CD4-positive, alpha-beta T cell treated with Interleukin-15 for 4 hours (primary cell): ENCODE data around the gene MYO16.
"Not testable (repeated sequence)": the region's sequence is repeated elsewhere in the genome, so short reads cannot be mapped to it uniquely, and the experiment has no call there.

Experiments
- DNase-seq: peaks from one replicate; pipeline ENCODE4 v3.0.0-alpha.2; 2020; ENCODE audit warnings: low spot score

The MYO16 gene

GRCh38 chr13:109074436-109074835, 445.0 kb downstream of the MYO16 start:
- DNase-seq = no peak

GRCh38 chr13:109074853-109075252, 445.4 kb downstream of the MYO16 start:
- no peak for DNase-seq

GRCh38 chr13:109087916-109088623, 458.7 kb downstream of the MYO16 start:
- no peak for DNase-seq

GRCh38 chr13:109088624-109088917, 459.2 kb downstream of the MYO16 start:
- no peak for DNase-seq

GRCh38 chr13:109090796-109091195, 461.4 kb downstream of the MYO16 start:
- no peak for DNase-seq

- no peak for DNase-seq
Measured at GRCh38 chr13:109091249-109091648, 461.8 kb downstream of the MYO16 start.

- DNase-seq = not testable (repeated sequence)
Measured at GRCh38 chr13:109092186-109092585, 462.8 kb downstream of the MYO16 start.

GRCh38 chr13:109093998-109094397, 464.6 kb downstream of the MYO16 start:
- no peak for DNase-seq

GRCh38 chr13:109095126-109095525, 465.7 kb downstream of the MYO16 start:
- DNase-seq = no peak

GRCh38 chr13:109096101-109096500, 466.7 kb downstream of the MYO16 start:
- DNase-seq = no peak

- no peak for DNase-seq
Measured at GRCh38 chr13:109100705-109101304, 471.4 kb downstream of the MYO16 start.

- DNase-seq = no peak
Measured at GRCh38 chr13:109101550-109102144, 472.2 kb downstream of the MYO16 start.

- no peak for DNase-seq
Measured at GRCh38 chr13:109105899-109106298, 476.5 kb downstream of the MYO16 start.

GRCh38 chr13:109110159-109110558, 480.7 kb downstream of the MYO16 start:
- no peak for DNase-seq

- no peak for DNase-seq
Measured at GRCh38 chr13:109111141-109111540, 481.7 kb downstream of the MYO16 start.

GRCh38 chr13:109113427-109113826, 484.0 kb downstream of the MYO16 start:
- no peak for DNase-seq

- no peak for DNase-seq
Measured at GRCh38 chr13:109114162-109114561, 484.8 kb downstream of the MYO16 start.

- DNase-seq = no peak
Measured at GRCh38 chr13:109114991-109115390, 485.6 kb downstream of the MYO16 start.

GRCh38 chr13:109118521-109118920, 489.1 kb downstream of the MYO16 start:
- no peak for DNase-seq

GRCh38 chr13:109119896-109120295, 490.5 kb downstream of the MYO16 start:
- no peak for DNase-seq

GRCh38 chr13:109121826-109122225, 492.4 kb downstream of the MYO16 start:
- no peak for DNase-seq

GRCh38 chr13:109123971-109124370, 494.6 kb downstream of the MYO16 start:
- DNase-seq = no peak

GRCh38 chr13:109126178-109126577, 496.8 kb downstream of the MYO16 start:
- DNase-seq = no peak
